WTC11 (cell line): ENCODE measurements around the gene NEDD4L. TPM values are rescaled to one million over a fixed set of nuclear protein-coding genes. Genes with fewer than 3 reads are reported as not detected.

ENCODE experiments used
- ATAC-seq: fragments of 200-7000 bp; cut with Tn5 transposase; 2 replicates; pipeline ENCODE4 v1.10.0; 2021; ENCODE audit warnings: mild to moderate bottlenecking, moderate library complexity
- CTCF ChIA-PET: fragments of 300-600 bp; sonication (Branson Sonifier 250); formaldehyde crosslinking; loops from one replicate; lab custom pipeline; 2021; ENCODE audit warnings: antibody characterized with exemption; lab: Charles Lee
- POLR2A ChIA-PET: fragments of 350-600 bp; sonication (Branson Sonifier 250); formaldehyde crosslinking; loops from one replicate; lab custom pipeline; 2021; ENCODE audit warnings: antibody characterized with exemption; lab: Charles Lee
- DNase-seq: peaks from one replicate; pipeline ENCODE4 v3.0.0; 2021; ENCODE audit warnings: low spot score
- H3K27ac Mint-ChIP-seq: 2 replicates; pipeline ENCODE4 v1.8.0; 2021; ENCODE audit warnings: mixed read lengths
- H3K27me3 Mint-ChIP-seq: 2 replicates; pipeline ENCODE4 v1.8.0; 2021; ENCODE audit warnings: low read depth, mild to moderate bottlenecking, moderate library complexity, mixed read lengths
- H3K36me3 Mint-ChIP-seq: 2 replicates; pipeline ENCODE4 v1.8.0; 2021; ENCODE audit warnings: mixed read lengths
- H3K4me1 Mint-ChIP-seq: 2 replicates; pipeline ENCODE4 v1.8.0; 2022; ENCODE audit warnings: mixed read lengths
- H3K4me3 Mint-ChIP-seq: 2 replicates; pipeline ENCODE4 v1.8.0; 2021; ENCODE audit warnings: mild to moderate bottlenecking, moderate library complexity, mixed read lengths
- H3K9me3 Mint-ChIP-seq: 2 replicates; pipeline ENCODE4 v1.8.0; 2021; ENCODE audit warnings: mixed read lengths
- ETV6 ChIP-seq: sonication (generic); formaldehyde crosslinking; IDR thresholded peaks from 2 replicates; pipeline ENCODE4 v1.8.1; 2022; ENCODE audit warnings: mild to moderate bottlenecking, missing genetic modification reagents
- GABPB1 ChIP-seq: sonication (generic); formaldehyde crosslinking; IDR thresholded peaks from 2 replicates; pipeline ENCODE4 v1.8.1; 2023; ENCODE audit warnings: mild to moderate bottlenecking, missing genetic modification reagents
- GTF2I ChIP-seq: fragments of 250-450 bp; sonication (Bioruptor Pico); conservative IDR thresholded peaks from 2 replicates; pipeline ENCODE4 v1.4.0; 2021; ENCODE audit warnings: mild to moderate bottlenecking
- JAZF1 ChIP-seq: fragments of 250-450 bp; sonication (Bioruptor Pico); IDR thresholded peaks from 2 replicates; pipeline ENCODE4 v1.9.0; 2021; ENCODE audit warnings: moderate library complexity, mild to moderate bottlenecking, inconsistent platforms
- KAT7 ChIP-seq: sonication (generic); formaldehyde crosslinking; IDR thresholded peaks from 2 replicates; pipeline ENCODE4 v1.8.1; 2023; ENCODE audit warnings: missing genetic modification reagents, mild to moderate bottlenecking, borderline replicate concordance
- RELA ChIP-seq: sonication (generic); formaldehyde crosslinking; IDR thresholded peaks from 2 replicates; pipeline ENCODE4 v1.8.1; 2022; ENCODE audit warnings: missing genetic modification reagents, mild to moderate bottlenecking, borderline replicate concordance
- TCF7 ChIP-seq: sonication (generic); formaldehyde crosslinking; IDR thresholded peaks from 2 replicates; pipeline ENCODE4 v1.8.0; 2022; ENCODE audit warnings: mild to moderate bottlenecking, low read depth, missing genetic modification reagents, moderate library complexity
- ZNF138 ChIP-seq: sonication (generic); formaldehyde crosslinking; conservative IDR thresholded peaks from 2 replicates; pipeline ENCODE4 v1.8.1; 2022; ENCODE audit warnings: mild to moderate bottlenecking, moderate library complexity, missing genetic modification reagents
- ZNF232 ChIP-seq: sonication (generic); formaldehyde crosslinking; IDR thresholded peaks from 2 replicates; pipeline ENCODE4 v1.8.0; 2022; ENCODE audit warnings: mild to moderate bottlenecking, missing genetic modification reagents
- total RNA-seq: library from RNA; stranded (reverse); gene quantifications from 3 replicates; pipeline ENCODE4 v1.2.3, GENCODE V29; 2021
- TF ChIP-seq, protein P1 (sequence below): sonication (generic); formaldehyde crosslinking; IDR thresholded peaks from 2 replicates; pipeline ENCODE4 v1.8.1; 2023; ENCODE audit warnings: mild to moderate bottlenecking, moderate library complexity, missing genetic modification reagents
- TF ChIP-seq, protein P2 (sequence below): sonication (generic); formaldehyde crosslinking; IDR thresholded peaks from 2 replicates; pipeline ENCODE4 v1.8.0; 2022; ENCODE audit warnings: missing genetic modification reagents
- TF ChIP-seq, protein P3 (sequence below): sonication (generic); formaldehyde crosslinking; IDR thresholded peaks from 2 replicates; pipeline ENCODE4 v1.8.1; 2022; ENCODE audit warnings: low read depth, mild to moderate bottlenecking, moderate library complexity, missing genetic modification reagents, borderline replicate concordance
- TF ChIP-seq, protein P4 (sequence below): sonication (generic); formaldehyde crosslinking; IDR thresholded peaks from 2 replicates; pipeline ENCODE4 v1.8.0; 2022; ENCODE audit warnings: mild to moderate bottlenecking, missing genetic modification reagents
- TF ChIP-seq, protein P5 (sequence below): sonication (generic); formaldehyde crosslinking; IDR thresholded peaks from 2 replicates; pipeline ENCODE4 v1.8.1; 2022; ENCODE audit warnings: mild to moderate bottlenecking, missing genetic modification reagents, moderate library complexity, borderline replicate concordance
- TF ChIP-seq, protein P6 (sequence below): sonication (generic); formaldehyde crosslinking; IDR thresholded peaks from 2 replicates; pipeline ENCODE4 v1.8.1; 2022; ENCODE audit warnings: missing genetic modification reagents, borderline replicate concordance
- TF ChIP-seq, protein P7 (sequence below): sonication (generic); formaldehyde crosslinking; IDR thresholded peaks from 2 replicates; pipeline ENCODE4 v1.8.1; 2022; ENCODE audit warnings: low read depth, missing genetic modification reagents, borderline replicate concordance

Gene NEDD4L
- total RNA-seq, 1 experiment from 2014 or later = 88.0 TPM

DNA sequence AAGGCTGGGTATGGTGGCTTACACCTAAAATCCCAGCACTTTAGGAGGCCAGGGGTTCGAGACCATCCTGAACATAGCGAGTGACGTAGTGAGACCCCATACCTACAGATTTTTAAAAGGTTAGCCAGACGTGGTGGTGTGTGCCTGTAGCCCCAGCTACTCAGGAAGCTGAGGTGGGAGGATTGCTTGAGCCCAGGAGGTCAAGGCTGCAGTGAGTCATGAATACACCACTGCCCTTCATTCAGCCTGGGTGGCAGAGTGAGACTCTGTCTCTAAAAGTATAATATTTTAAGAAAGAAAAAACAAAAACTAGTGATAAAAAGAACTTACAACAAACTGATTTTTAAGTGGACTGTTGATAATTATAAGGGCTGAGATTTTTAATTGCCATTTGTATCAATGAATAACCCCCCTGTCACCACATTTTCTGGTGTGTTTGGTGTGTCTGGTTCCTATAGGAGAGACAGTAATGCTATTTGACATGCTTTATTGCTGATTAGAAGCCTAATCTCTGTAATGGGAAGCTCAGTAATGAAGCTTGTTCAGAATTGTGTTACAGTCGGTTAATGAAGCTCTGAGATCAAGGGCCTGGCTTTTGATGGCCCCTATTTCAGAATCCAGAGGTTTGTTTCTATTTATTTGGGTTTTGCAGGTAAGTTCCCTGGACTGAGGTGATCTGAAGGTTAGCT lies 147.0 kb downstream of the NEDD4L start:
- H3K9me3 Mint-ChIP-seq = no peaks in the 10 kb centered on the region
- ATAC-seq (no peak), DNase-seq (no peak)
- POLR2A ChIA-PET = interaction anchor here (0.5 kb wide), 1 partner anchor 868 kb away, joined by 3 read pairs; no protein-coding TSS in a partner anchor
- no peaks in the 10 kb centered on the region for H3K27me3 Mint-ChIP-seq
- no peaks in the 10 kb centered on the region for H3K36me3 Mint-ChIP-seq
- H3K4me3 Mint-ChIP-seq = no peak overlapping the region
- H3K27ac Mint-ChIP-seq = no peak overlapping the region
- TF ChIP-seq, protein P1, sequence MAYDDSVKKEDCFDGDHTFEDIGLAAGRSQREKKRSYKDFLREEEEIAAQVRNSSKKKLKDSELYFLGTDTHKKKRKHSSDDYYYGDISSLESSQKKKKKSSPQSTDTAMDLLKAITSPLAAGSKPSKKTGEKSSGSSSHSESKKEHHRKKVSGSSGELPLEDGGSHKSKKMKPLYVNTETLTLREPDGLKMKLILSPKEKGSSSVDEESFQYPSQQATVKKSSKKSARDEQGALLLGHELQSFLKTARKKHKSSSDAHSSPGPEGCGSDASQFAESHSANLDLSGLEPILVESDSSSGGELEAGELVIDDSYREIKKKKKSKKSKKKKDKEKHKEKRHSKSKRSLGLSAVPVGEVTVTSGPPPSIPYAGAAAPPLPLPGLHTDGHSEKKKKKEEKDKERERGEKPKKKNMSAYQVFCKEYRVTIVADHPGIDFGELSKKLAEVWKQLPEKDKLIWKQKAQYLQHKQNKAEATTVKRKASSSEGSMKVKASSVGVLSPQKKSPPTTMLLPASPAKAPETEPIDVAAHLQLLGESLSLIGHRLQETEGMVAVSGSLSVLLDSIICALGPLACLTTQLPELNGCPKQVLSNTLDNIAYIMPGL (CRISPR knock-in tag) = no peak
- TF ChIP-seq ETV6 (CRISPR knock-in tag) (no peak), GTF2I (no peak), KAT7 (CRISPR knock-in tag) (no peak), TCF7 (CRISPR knock-in tag) (no peak), JAZF1 (no peak), ZNF232 (CRISPR knock-in tag) (no peak), ZNF138 (CRISPR knock-in tag) (no peak), GABPB1 (CRISPR knock-in tag) (no peak), RELA (CRISPR knock-in tag) (no peak)
- TF ChIP-seq, protein P2, sequence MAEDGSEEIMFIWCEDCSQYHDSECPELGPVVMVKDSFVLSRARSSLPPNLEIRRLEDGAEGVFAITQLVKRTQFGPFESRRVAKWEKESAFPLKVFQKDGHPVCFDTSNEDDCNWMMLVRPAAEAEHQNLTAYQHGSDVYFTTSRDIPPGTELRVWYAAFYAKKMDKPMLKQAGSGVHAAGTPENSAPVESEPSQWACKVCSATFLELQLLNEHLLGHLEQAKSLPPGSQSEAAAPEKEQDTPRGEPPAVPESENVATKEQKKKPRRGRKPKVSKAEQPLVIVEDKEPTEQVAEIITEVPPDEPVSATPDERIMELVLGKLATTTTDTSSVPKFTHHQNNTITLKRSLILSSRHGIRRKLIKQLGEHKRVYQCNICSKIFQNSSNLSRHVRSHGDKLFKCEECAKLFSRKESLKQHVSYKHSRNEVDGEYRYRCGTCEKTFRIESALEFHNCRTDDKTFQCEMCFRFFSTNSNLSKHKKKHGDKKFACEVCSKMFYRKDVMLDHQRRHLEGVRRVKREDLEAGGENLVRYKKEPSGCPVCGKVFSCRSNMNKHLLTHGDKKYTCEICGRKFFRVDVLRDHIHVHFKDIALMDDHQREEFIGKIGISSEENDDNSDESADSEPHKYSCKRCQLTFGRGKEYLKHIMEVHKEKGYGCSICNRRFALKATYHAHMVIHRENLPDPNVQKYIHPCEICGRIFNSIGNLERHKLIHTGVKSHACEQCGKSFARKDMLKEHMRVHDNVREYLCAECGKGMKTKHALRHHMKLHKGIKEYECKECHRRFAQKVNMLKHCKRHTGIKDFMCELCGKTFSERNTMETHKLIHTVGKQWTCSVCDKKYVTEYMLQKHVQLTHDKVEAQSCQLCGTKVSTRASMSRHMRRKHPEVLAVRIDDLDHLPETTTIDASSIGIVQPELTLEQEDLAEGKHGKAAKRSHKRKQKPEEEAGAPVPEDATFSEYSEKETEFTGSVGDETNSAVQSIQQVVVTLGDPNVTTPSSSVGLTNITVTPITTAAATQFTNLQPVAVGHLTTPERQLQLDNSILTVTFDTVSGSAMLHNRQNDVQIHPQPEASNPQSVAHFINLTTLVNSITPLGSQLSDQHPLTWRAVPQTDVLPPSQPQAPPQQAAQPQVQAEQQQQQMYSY = no peak
- TF ChIP-seq, protein P3, sequence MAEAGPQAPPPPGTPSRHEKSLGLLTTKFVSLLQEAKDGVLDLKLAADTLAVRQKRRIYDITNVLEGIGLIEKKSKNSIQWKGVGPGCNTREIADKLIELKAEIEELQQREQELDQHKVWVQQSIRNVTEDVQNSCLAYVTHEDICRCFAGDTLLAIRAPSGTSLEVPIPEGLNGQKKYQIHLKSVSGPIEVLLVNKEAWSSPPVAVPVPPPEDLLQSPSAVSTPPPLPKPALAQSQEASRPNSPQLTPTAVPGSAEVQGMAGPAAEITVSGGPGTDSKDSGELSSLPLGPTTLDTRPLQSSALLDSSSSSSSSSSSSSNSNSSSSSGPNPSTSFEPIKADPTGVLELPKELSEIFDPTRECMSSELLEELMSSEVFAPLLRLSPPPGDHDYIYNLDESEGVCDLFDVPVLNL (CRISPR knock-in tag) = no peak
- TF ChIP-seq, protein P4, sequence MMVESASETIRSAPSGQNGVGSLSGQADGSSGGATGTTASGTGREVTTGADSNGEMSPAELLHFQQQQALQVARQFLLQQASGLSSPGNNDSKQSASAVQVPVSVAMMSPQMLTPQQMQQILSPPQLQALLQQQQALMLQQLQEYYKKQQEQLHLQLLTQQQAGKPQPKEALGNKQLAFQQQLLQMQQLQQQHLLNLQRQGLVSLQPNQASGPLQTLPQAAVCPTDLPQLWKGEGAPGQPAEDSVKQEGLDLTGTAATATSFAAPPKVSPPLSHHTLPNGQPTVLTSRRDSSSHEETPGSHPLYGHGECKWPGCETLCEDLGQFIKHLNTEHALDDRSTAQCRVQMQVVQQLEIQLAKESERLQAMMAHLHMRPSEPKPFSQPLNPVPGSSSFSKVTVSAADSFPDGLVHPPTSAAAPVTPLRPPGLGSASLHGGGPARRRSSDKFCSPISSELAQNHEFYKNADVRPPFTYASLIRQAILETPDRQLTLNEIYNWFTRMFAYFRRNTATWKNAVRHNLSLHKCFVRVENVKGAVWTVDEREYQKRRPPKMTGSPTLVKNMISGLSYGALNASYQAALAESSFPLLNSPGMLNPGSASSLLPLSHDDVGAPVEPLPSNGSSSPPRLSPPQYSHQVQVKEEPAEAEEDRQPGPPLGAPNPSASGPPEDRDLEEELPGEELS = no peak
- TF ChIP-seq, protein P5, sequence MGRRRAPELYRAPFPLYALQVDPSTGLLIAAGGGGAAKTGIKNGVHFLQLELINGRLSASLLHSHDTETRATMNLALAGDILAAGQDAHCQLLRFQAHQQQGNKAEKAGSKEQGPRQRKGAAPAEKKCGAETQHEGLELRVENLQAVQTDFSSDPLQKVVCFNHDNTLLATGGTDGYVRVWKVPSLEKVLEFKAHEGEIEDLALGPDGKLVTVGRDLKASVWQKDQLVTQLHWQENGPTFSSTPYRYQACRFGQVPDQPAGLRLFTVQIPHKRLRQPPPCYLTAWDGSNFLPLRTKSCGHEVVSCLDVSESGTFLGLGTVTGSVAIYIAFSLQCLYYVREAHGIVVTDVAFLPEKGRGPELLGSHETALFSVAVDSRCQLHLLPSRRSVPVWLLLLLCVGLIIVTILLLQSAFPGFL (CRISPR knock-in tag) = no peak
- TF ChIP-seq, protein P6, sequence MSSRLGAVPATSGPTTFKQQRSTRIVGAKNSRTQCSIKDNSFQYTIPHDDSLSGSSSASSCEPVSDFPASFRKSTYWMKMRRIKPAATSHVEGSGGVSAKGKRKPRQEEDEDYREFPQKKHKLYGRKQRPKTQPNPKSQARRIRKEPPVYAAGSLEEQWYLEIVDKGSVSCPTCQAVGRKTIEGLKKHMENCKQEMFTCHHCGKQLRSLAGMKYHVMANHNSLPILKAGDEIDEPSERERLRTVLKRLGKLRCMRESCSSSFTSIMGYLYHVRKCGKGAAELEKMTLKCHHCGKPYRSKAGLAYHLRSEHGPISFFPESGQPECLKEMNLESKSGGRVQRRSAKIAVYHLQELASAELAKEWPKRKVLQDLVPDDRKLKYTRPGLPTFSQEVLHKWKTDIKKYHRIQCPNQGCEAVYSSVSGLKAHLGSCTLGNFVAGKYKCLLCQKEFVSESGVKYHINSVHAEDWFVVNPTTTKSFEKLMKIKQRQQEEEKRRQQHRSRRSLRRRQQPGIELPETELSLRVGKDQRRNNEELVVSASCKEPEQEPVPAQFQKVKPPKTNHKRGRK (CRISPR knock-in tag) = no peak
- TF ChIP-seq, protein P7, sequence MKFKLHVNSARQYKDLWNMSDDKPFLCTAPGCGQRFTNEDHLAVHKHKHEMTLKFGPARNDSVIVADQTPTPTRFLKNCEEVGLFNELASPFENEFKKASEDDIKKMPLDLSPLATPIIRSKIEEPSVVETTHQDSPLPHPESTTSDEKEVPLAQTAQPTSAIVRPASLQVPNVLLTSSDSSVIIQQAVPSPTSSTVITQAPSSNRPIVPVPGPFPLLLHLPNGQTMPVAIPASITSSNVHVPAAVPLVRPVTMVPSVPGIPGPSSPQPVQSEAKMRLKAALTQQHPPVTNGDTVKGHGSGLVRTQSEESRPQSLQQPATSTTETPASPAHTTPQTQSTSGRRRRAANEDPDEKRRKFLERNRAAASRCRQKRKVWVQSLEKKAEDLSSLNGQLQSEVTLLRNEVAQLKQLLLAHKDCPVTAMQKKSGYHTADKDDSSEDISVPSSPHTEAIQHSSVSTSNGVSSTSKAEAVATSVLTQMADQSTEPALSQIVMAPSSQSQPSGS (CRISPR knock-in tag) = no peak
- TF ChIP-seq, all 79 proteins: peak for 0
- H3K4me1 Mint-ChIP-seq = peaks cover 72% of the 10 kb centered on the region
- CTCF ChIA-PET = interaction anchor here (1.0 to 1.7 kb wide), 3 partner anchors 55 to 573 kb away, joined by 3 to 5 read pairs (median 4); no protein-coding TSS in a partner anchor
